Heart right ventricle (tissue), 16 donors: ENCODE data around the gene NPR3. TPM values are rescaled to one million over a fixed set of nuclear protein-coding genes. Genes with fewer than 3 reads are reported as not detected.

Experiments used
- ATAC-seq, 8 donors: fragments of 200-7000 bp; cut with Tn5 transposase; one replicate each; pipeline ENCODE4 v1.9.1; 2020; ENCODE audit warnings: mild to moderate bottlenecking in 8 of 8, moderate library complexity in 8 of 8, moderate number of reproducible peaks in 1 of 8
- DNase-seq, 2 donors: peaks; one replicate each; pipeline ENCODE4 v3.0.0-alpha.2; 2020
- H3K27ac ChIP-seq, 10 donors: fragments of 200-600 bp; sonication (generic) in 2 of 10; one replicate each; pipeline versions ENCODE4 v1.5.0 to v1.8.0; 2020 to 2022; ENCODE audit warnings: mild to moderate bottlenecking in 3 of 10
- H3K27me3 ChIP-seq, 7 donors: fragments of 200-600 bp; one replicate each; pipeline ENCODE4 v1.8.0; 2021 to 2022; ENCODE audit warnings: mild to moderate bottlenecking in 2 of 7
- H3K36me3 ChIP-seq, 9 donors: fragments of 200-600 bp; sonication (generic) in 1 of 9; one replicate each; pipeline versions ENCODE4 v1.5.0 to v1.8.0; 2020 to 2022; ENCODE audit warnings: mild to moderate bottlenecking in 2 of 9
- H3K4me1 ChIP-seq, 9 donors: fragments of 200-600 bp; sonication (generic) in 1 of 9; one replicate each; pipeline versions ENCODE4 v1.5.0 to v1.8.0; 2020 to 2022; ENCODE audit warnings: mild to moderate bottlenecking in 4 of 9
- H3K4me3 ChIP-seq, 10 donors: fragments of 200-600 bp; sonication (generic) in 2 of 10; one replicate each; pipeline versions ENCODE4 v1.5.0 to v1.8.0; 2020 to 2022; ENCODE audit warnings: mild to moderate bottlenecking in 7 of 10, moderate library complexity in 2 of 10
- H3K9me3 ChIP-seq, 11 donors: fragments of 200-600 bp in 10 of 11; sonication (generic) in 2 of 11; one replicate each; pipeline versions ENCODE4 v1.5.0 to v1.8.0; 2013 to 2022; ENCODE audit warnings: mild to moderate bottlenecking in 2 of 11, control low read depth in 1 of 11, moderate library complexity in 1 of 11
- CTCF ChIP-seq, 9 donors: fragments of 200-600 bp; sonication (generic) in 2 of 9; IDR thresholded peaks; one replicate each; pipeline versions ENCODE4 v1.5.0 to v1.8.0; 2021 to 2022; ENCODE audit warnings: antibody characterized with exemption in 9 of 9, mild to moderate bottlenecking in 5 of 9, moderate library complexity in 1 of 9
- WGBS, 2 donors: extraction: QIAGEN DNeasy Blood & Tissue Kit; methylation state at CpG; one replicate each; pipeline ENCODE4 v1.1.7; 2013; ENCODE audit warnings: inconsistent platforms in 1 of 2; 5-methylcytosine and 5-hydroxymethylcytosine counted together
- intact Hi-C, 10 donors: fragments of 100-400 bp; cut with DNase I; formaldehyde crosslinking; loops; one replicate each; pipeline versions ENCODE4 v1.11.1 to v1.14.2; 2022
- long read RNA-seq, 3 donors: library from polyadenylated mRNA; unstranded; transcript quantifications; one replicate each; pipeline ENCODE4 v2.0.0, GENCODE V29; 2020 to 2021
- polyA plus RNA-seq, 2 donors: library from polyadenylated mRNA; stranded (reverse); fragments of 200-250 nt; gene quantifications; one replicate each; pipeline ENCODE4 v1.2.3, GENCODE V29; 2013
- total RNA-seq, 10 donors: library from RNA; stranded (reverse); fragmentation: NEBNext Ultra II Directional in 3 of 10; extraction: Animal tissue kit (Norgen Biotek cat#: 25700) in 3 of 10; gene quantifications; one replicate each; pipeline versions ENCODE4 v1.2.1 to v1.2.4, GENCODE V29; 2021 to 2023
- donor health status: Arrhythmogenic right ventricular cardiomyopathy.
- donor health status: ischemic (EF 13 %, LVEDD 7.1; RV severe dilation, severe dysfunction).
- donor health status: healthy with polysubstance abuse.
- donor health status: DM: no; HTN: yes; CAD: no.
- donor health status: DM: no; HTN: no; CAD: no.
- donor health status: ischemic (EF 25% LVEDD 6.9; RV normal size, moderate dysfunction).
- donor health status: ischemic (EF 25% LVEDD 5.7; RV mildly dilated, moderate dysfunction).
- donor health status: healthy.
- donor health status: DM: yes; HTN: yes; CAD: no.
- donor health status: Ischemic cardiomyopathy.
- donor health status: ischemic (EF 35%, LVEDD 5.7; RV mildly dilated, moderate dysfunction).
- donor health status: nonischemic (EF 11% LVEDD 7.7; RV severe dilation, severe dysfunction).
- donor health status: DM: yes; HTN: yes; CAD: no.
- donor health status: PGD.
- donor health status: ischemic (EF 29% LVEDD 5.4; RV normal size, mild dysfunction).
- donor health status: nonischemic (EF 23%, LVEDD 6.1; RV moderate dilation, normal function).

NPR3 gene, protein sequence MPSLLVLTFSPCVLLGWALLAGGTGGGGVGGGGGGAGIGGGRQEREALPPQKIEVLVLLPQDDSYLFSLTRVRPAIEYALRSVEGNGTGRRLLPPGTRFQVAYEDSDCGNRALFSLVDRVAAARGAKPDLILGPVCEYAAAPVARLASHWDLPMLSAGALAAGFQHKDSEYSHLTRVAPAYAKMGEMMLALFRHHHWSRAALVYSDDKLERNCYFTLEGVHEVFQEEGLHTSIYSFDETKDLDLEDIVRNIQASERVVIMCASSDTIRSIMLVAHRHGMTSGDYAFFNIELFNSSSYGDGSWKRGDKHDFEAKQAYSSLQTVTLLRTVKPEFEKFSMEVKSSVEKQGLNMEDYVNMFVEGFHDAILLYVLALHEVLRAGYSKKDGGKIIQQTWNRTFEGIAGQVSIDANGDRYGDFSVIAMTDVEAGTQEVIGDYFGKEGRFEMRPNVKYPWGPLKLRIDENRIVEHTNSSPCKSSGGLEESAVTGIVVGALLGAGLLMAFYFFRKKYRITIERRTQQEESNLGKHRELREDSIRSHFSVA
- total RNA-seq (100 to 1,000 TPM in 3 of 10 donors, 10 to 100 TPM in 7; 10.5 to 135 (median 53.5) TPM), polyA plus RNA-seq (1 to 10 TPM; 6.0 to 6.2 TPM)
- long read RNA-seq, donor 1, full-length matches to known transcripts = 4 of 10 reads
- long read RNA-seq, donor 1, partial matches to known transcripts = 0 of 10 reads
- long read RNA-seq, donor 1, other reads (novel, unspliced or antisense) = 6 of 10 reads
- long read RNA-seq, donor 2, full-length matches to known transcripts = 9 of 21 reads
- long read RNA-seq, donor 2, partial matches to known transcripts = 1 of 21 reads
- long read RNA-seq, donor 2, other reads (novel, unspliced or antisense) = 11 of 21 reads
- long read RNA-seq, donor 3, full-length matches to known transcripts = 5 of 32 reads
- long read RNA-seq, donor 3, partial matches to known transcripts = 0 of 32 reads
- long read RNA-seq, donor 3, other reads (novel, unspliced or antisense) = 27 of 32 reads

DNA sequence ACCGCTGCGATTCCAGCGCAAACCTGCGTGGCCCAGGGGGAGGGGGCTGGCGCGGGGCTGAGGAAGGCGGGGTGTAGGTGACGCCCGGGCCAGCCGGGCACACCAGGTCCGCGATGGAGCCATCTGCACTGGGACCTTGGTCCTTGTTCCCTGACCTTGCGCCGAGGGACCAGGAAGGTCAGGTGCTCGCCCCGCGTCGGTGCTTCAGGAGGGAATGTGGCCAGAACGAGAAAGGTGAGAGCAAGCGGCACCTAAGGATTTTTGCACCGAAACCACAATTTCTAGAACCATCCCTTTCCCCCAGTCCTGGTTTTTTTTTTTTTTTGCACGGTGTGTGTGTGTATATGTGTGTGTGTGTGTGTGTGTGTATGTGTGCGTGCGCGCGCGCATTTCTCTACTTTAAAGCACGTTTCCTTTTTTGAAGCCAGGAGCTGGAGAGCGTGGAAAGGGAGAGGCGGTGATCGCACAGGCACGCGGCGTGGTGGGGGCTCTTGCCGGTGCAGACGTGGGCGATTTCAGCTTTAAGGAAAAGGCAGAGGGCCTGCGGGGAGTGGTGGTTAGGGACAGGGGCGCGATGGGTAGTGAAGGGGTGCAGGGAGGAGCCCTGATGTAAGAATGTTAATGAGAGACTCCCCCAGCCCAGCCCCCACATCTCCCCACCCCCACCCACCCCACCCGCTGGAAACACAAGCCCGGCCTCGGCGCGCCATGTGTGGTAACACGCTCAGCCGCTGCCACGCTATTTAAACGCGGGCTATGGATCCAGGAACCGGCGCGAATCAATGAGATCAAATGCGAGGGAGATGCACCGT is at the start of gene NPR3:
NPR3 (plus strand) TSS at position 772 of the 812 bp plus-strand sequence. CDS start 456 bp downstream, outside the sequence.
- H3K27me3 ChIP-seq = peaks cover 0 to 79% (median 27%) of the 10 kb centered on the region in 7 donors
- peak in 1 of 2 donors; percentile 45 for DNase-seq
- intact Hi-C loops = loop anchor here in 7 of 10 donors (5.0 to 10.0 kb wide), 8 partner anchors 142 to 712 kb away; no protein-coding TSS in a partner anchor
- peak; percentile 46 to 81 (median 72) for ATAC-seq
- WGBS, 2 donors = 1% methylated on average over 54 to 55 of the region's 55 CpGs
- peak within 1 kb of the TSS; percentile 36 to 92 (median 68) for H3K4me3 ChIP-seq
- peaks cover 7 to 47% (median 27%) of the 10 kb centered on the region in 9 donors for H3K4me1 ChIP-seq
- H3K36me3 ChIP-seq = no peaks in the 10 kb centered on the region
- TF ChIP-seq CTCF (IDR thresholded peaks at IDR 0.05) = no peak
- no peaks in the 10 kb centered on the region for H3K9me3 ChIP-seq
- H3K27ac ChIP-seq = peak within 1 kb of the TSS; percentile 54 to 96 (median 83)

DNA sequence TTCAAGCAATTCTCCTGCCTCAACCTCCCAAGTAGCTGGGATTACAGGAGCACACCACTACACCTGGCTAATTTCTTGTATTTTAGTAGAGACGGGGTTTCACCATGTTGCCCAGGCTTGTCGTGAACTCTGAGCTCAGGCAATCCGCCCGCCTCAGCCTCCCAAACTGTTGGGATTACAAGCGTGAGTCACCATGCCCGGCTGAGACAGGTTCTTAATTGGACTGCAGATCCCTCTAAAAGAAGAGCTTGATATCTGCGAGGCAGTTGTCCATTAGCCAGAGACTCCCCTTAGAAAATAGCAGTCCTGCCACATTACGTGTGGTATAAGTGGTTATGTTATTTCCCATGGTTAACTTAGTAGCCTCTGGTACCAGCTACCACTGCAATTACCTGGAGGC is 46.6 kb upstream of the NPR3 start:
- Histone ChIP-seq H3K27me3 (no peaks in the 10 kb centered on the region), H3K4me1 (no peaks in the 10 kb centered on the region), H3K4me3 (no peak overlapping the region), H3K9me3 (peaks cover 0 to 31% (median 6%) of the 10 kb centered on the region in 11 donors), H3K36me3 (no peaks in the 10 kb centered on the region), H3K27ac (no peak overlapping the region)
- DNase-seq (no peak), ATAC-seq (no peak)
- 77 to 92% methylated on average over 8 of the region's 8 CpGs for WGBS, 2 donors
- TF ChIP-seq CTCF (IDR thresholded peaks at IDR 0.05) = no peak
- intact Hi-C loops = no loop called here

GRCh38 chr5:32668552-32668951 is 42.6 kb upstream of the NPR3 start:
- peaks cover 0 to 37% (median 14%) of the 10 kb centered on the region in 11 donors for H3K9me3 ChIP-seq
- H3K27me3 ChIP-seq = no peaks in the 10 kb centered on the region
- TF ChIP-seq CTCF (IDR thresholded peaks at IDR 0.05) = no peak
- DNase-seq (no peak), ATAC-seq (no peak)
- no peaks in the 10 kb centered on the region for H3K36me3 ChIP-seq
- no peaks in the 10 kb centered on the region for H3K4me1 ChIP-seq
- 76 to 83% methylated on average over 11 of the region's 11 CpGs for WGBS, 2 donors
- H3K4me3 ChIP-seq = no peak overlapping the region
- intact Hi-C loops = no loop called here
- H3K27ac ChIP-seq = no peak overlapping the region
